ENCODE data around the gene COLEC12.

The COLEC12 gene

DNA sequence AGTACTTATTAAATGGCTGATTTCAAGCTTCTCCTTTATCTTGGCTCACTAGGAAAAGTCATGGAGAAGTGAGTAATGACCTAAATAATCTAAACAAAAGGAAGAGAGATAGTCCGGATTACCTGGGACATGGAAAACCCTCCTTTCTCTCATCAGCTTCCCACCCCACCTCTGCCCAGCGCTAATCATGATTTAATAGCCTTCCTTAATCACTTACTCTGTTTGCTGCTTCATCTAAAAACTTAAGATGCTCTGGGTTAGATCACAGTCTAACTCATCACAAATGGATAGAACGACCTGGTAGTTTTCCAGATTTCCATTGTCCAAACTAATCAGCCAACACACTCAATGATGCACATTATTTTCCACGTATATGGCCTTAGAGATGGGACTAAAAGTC is 144.8 kb downstream of the COLEC12 start:
- Histone ChIP-seq H3K79me2 (ENCODE audit: insufficient read depth, low read length) (no peaks in the 10 kb centered on the region), H3K27ac (ENCODE audit: low read depth, low read length) (no peak overlapping the region)
- TF ChIP-seq, protein P1, sequence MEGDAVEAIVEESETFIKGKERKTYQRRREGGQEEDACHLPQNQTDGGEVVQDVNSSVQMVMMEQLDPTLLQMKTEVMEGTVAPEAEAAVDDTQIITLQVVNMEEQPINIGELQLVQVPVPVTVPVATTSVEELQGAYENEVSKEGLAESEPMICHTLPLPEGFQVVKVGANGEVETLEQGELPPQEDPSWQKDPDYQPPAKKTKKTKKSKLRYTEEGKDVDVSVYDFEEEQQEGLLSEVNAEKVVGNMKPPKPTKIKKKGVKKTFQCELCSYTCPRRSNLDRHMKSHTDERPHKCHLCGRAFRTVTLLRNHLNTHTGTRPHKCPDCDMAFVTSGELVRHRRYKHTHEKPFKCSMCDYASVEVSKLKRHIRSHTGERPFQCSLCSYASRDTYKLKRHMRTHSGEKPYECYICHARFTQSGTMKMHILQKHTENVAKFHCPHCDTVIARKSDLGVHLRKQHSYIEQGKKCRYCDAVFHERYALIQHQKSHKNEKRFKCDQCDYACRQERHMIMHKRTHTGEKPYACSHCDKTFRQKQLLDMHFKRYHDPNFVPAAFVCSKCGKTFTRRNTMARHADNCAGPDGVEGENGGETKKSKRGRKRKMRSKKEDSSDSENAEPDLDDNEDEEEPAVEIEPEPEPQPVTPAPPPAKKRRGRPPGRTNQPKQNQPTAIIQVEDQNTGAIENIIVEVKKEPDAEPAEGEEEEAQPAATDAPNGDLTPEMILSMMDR (IDR thresholded peaks at IDR 0.05; ENCODE audit: insufficient read depth, low read length, poor library complexity, severe bottlenecking) = no peak
- TF ChIP-seq EZH2phosphoT487 (conservative IDR thresholded peaks at IDR 0.05; ENCODE audit: low read length) = no peak

DNA sequence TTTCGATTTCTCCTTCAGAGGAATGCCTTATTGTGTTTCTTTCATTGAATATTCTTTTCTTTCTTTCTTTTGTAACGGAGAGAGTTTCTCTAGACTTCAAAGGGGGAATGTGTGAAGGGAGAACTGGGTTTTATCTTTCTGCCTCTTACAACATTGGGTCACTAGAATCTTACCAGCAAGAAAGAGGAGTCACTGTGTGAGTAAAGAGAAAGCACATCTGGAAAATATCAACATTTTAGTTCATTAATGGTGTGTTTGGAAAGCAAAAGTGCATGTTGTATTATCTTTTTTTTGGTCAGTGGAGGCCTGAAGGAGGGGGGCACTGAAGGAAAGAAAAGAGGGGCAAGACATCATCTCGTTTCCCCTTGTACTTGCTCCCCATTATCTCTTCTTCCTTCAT is 146.0 kb downstream of the COLEC12 start:
- Histone ChIP-seq H3K4me3 (ENCODE audit: insufficient read depth, low read length, poor library complexity, severe bottlenecking) (no peak overlapping the region), H3K4me2 (ENCODE audit: low read depth, low read length, poor library complexity, severe bottlenecking) (no peak overlapping the region), H3K9me2 (replicated peaks; ENCODE audit: insufficient read depth, low read length) (no peaks in the 10 kb centered on the region)

More for the DNA sequence above, 144.8 kb downstream of the COLEC12 start:
- Histone ChIP-seq H3K9me2 (replicated peaks; ENCODE audit: insufficient read depth, low read length) (no peaks in the 10 kb centered on the region), H3K9ac (ENCODE audit: low read length) (no peak overlapping the region), H3K27me3 (ENCODE audit: low read length) (no peaks in the 10 kb centered on the region), H3K36me3 (ENCODE audit: low read length) (no peaks in the 10 kb centered on the region), H3K9me3 (ENCODE audit: insufficient read depth, low read length) (no peaks in the 10 kb centered on the region), H3K4me3 (ENCODE audit: insufficient read depth, low read length, poor library complexity, severe bottlenecking) (no peak overlapping the region), H3F3A (ENCODE audit: insufficient read depth) (no peaks in the 10 kb centered on the region), H4K20me1 (ENCODE audit: low read depth, low read length) (no peaks in the 10 kb centered on the region), H2AFZ (ENCODE audit: low read depth, low read length, severe bottlenecking) (no peak overlapping the region), H3K4me2 (ENCODE audit: low read depth, low read length, poor library complexity, severe bottlenecking) (no peak overlapping the region)

DNA sequence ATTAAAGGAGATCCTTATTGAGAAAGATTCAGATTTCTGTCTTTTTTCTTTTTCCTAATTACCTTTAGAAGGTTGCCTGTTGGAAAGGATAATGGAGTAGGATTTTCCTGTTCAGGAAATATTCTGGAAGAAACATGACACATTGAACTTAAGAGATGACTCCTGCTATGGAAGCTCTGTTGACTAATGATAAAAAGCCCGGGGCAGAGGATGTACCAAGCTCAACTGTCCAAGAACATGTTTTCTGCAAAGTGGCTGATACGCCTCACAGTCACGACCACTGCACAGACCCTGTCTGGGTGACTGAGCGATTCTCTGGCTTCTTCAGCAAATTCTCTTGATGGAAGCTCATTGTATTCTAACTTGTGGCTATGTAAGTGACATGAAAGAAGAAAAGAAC is 146.5 kb downstream of the COLEC12 start:
- H3K27me3 ChIP-seq (ENCODE audit: low read length) = no peaks in the 10 kb centered on the region
- TF ChIP-seq, protein P1 (IDR thresholded peaks at IDR 0.05; ENCODE audit: insufficient read depth, low read length, poor library complexity, severe bottlenecking) = no peak
- TF ChIP-seq EZH2phosphoT487 (conservative IDR thresholded peaks at IDR 0.05; ENCODE audit: low read length) = no peak
- no peaks in the 10 kb centered on the region for H3K79me2 ChIP-seq (ENCODE audit: insufficient read depth, low read length)
- no peak overlapping the region for H3K4me2 ChIP-seq (ENCODE audit: low read depth, low read length, poor library complexity, severe bottlenecking)
- H3K9me3 ChIP-seq (ENCODE audit: insufficient read depth, low read length) = no peaks in the 10 kb centered on the region
- H3K4me3 ChIP-seq (ENCODE audit: insufficient read depth, low read length, poor library complexity, severe bottlenecking) = no peak overlapping the region
- no peaks in the 10 kb centered on the region for H3K36me3 ChIP-seq (ENCODE audit: low read length)
- no peak overlapping the region for H3K27ac ChIP-seq (ENCODE audit: low read depth, low read length)
- H2AFZ ChIP-seq (ENCODE audit: low read depth, low read length, severe bottlenecking) = no peak overlapping the region
- no peaks in the 10 kb centered on the region for H3K9me2 ChIP-seq (replicated peaks; ENCODE audit: insufficient read depth, low read length)
- H4K20me1 ChIP-seq (ENCODE audit: low read depth, low read length) = no peaks in the 10 kb centered on the region
- no peaks in the 10 kb centered on the region for H3F3A ChIP-seq (ENCODE audit: insufficient read depth)
- H3K9ac ChIP-seq (ENCODE audit: low read length) = no peak overlapping the region

More for the DNA sequence above, 146.0 kb downstream of the COLEC12 start:
- Histone ChIP-seq H3K9me3 (ENCODE audit: insufficient read depth, low read length) (no peaks in the 10 kb centered on the region), H3K9ac (ENCODE audit: low read length) (no peak overlapping the region), H3K36me3 (ENCODE audit: low read length) (no peaks in the 10 kb centered on the region), H4K20me1 (ENCODE audit: low read depth, low read length) (no peaks in the 10 kb centered on the region), H3K27ac (ENCODE audit: low read depth, low read length) (no peak overlapping the region), H3K79me2 (ENCODE audit: insufficient read depth, low read length) (no peaks in the 10 kb centered on the region), H3F3A (ENCODE audit: insufficient read depth) (no peaks in the 10 kb centered on the region), H3K27me3 (ENCODE audit: low read length) (no peaks in the 10 kb centered on the region), H2AFZ (ENCODE audit: low read depth, low read length, severe bottlenecking) (no peak overlapping the region)
- TF ChIP-seq, protein P1 (IDR thresholded peaks at IDR 0.05; ENCODE audit: insufficient read depth, low read length, poor library complexity, severe bottlenecking) = no peak
- no peak for TF ChIP-seq EZH2phosphoT487 (conservative IDR thresholded peaks at IDR 0.05; ENCODE audit: low read length)
